Measurements from ENCODE around the gene ZNF883.

Gene ZNF883

DNA sequence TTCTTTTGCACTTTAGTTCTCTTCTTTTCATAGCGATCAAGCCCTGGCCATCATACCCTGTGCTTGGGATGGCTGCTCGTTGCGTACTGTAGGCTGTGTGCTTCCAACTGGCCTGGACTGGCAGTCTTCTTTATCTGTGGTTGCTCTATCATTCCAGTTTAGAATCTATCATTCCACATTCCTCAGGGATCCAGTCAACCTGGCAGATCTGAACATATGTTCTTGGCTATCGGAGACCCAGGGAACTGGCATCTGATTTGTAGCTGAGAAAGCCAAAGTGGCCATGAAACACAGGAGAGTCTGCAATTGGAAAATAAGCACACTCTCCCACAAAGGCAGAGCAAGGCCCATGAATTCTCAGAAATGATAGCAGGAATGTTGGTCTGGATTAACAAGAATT lies 98.7 kb downstream of the ZNF883 start:
- no peak overlapping the region for H3K4me3 ChIP-seq (ENCODE audit: low read length)
- H3K27me3 ChIP-seq (ENCODE audit: control insufficient read depth, insufficient read depth, low read length), result no peaks in the 10 kb centered on the region
- no peaks in the 10 kb centered on the region for H3K9me3 ChIP-seq (ENCODE audit: control insufficient read depth, low read length)
- no peaks in the 10 kb centered on the region for H3K36me3 ChIP-seq (ENCODE audit: control insufficient read depth, insufficient read depth, low read length)
- peaks cover 20% of the 10 kb centered on the region for H3K4me1 ChIP-seq (ENCODE audit: control insufficient read depth, insufficient read depth, low read length)
- H3K9ac ChIP-seq (ENCODE audit: low read length), result no peak overlapping the region

DNA sequence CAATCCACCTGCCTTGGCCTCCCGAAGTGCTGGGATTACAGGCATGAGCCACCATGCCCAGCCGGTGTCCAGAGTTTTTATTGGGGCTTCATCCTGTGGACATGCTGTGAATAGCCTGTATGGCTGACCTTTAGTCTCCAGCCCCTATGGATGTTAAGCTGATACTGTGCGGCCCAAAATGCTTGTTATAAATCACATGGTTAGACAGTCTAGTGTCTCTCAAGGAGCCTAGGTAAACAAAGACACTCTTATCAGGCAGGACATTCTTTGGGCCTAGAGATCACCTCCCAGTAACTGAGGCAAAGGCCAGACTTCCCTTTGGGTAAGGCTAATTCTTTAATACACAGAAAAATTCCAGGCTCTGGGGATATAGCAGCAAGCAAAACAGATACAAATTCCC lies 99.4 kb downstream of the ZNF883 start:
- Histone ChIP-seq H3K4me1 (ENCODE audit: control insufficient read depth, insufficient read depth, low read length) (peaks cover 15% of the 10 kb centered on the region), H3K27me3 (ENCODE audit: control insufficient read depth, insufficient read depth, low read length) (no peaks in the 10 kb centered on the region), H3K4me3 (ENCODE audit: low read length) (no peak overlapping the region), H3K9me3 (ENCODE audit: control insufficient read depth, low read length) (no peaks in the 10 kb centered on the region), H3K9ac (ENCODE audit: low read length) (no peak overlapping the region), H3K36me3 (ENCODE audit: control insufficient read depth, insufficient read depth, low read length) (no peaks in the 10 kb centered on the region)

DNA sequence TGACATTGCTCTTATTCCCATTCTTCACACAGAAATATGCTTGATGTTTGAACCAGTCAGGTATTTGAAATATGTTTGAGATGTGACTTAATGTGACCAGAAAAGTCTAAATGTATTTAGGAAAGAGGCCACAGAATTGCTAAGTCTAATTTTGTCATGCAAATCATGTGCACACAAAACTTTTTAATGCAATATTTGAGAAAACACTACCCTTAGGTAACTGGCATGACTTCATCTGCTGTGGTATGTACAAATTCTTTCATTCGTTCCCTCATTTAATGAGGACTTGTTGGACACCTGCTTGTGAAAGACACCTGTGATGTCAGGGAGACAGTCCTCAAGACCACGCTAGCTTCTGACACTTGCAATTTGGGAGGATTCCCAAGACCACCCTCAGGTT lies 100.3 kb downstream of the ZNF883 start:
- Histone ChIP-seq H3K9ac (ENCODE audit: low read length) (no peak overlapping the region), H3K27me3 (ENCODE audit: control insufficient read depth, insufficient read depth, low read length) (no peaks in the 10 kb centered on the region), H3K4me1 (ENCODE audit: control insufficient read depth, insufficient read depth, low read length) (peaks cover 8% of the 10 kb centered on the region), H3K4me3 (ENCODE audit: low read length) (no peak overlapping the region), H3K36me3 (ENCODE audit: control insufficient read depth, insufficient read depth, low read length) (no peaks in the 10 kb centered on the region), H3K9me3 (ENCODE audit: control insufficient read depth, low read length) (no peaks in the 10 kb centered on the region)

Measured in mucosa of stomach (tissue), 1 donor.